ENCODE measurements around the gene NRP1.

Gene NRP1

GRCh38 chr10:33208166-33208565, 126.3 kb downstream of the NRP1 start:
- TF ChIP-seq CTCF (conservative IDR thresholded peaks at IDR 0.05; ENCODE audit: control insufficient read depth, insufficient read depth, low read depth, low read length): no peak

GRCh38 chr10:33204031-33204430, 130.4 kb downstream of the NRP1 start:
- no peak overlapping the region for H3K4me3 ChIP-seq (ENCODE audit: control insufficient read depth, low read depth, low read length)
- no peak for TF ChIP-seq CTCF (conservative IDR thresholded peaks at IDR 0.05; ENCODE audit: control insufficient read depth, insufficient read depth, low read depth, low read length)
- DNase-seq (ENCODE audit: low read depth): no peak

More at GRCh38 chr10:33208166-33208565, 126.3 kb downstream of the NRP1 start:
- no peak for DNase-seq (ENCODE audit: low read depth)
- H3K4me3 ChIP-seq (ENCODE audit: control insufficient read depth, low read depth, low read length): no peak overlapping the region

GRCh38 chr10:33201971-33202370, 132.5 kb downstream of the NRP1 start:
- H3K4me3 ChIP-seq (ENCODE audit: control insufficient read depth, low read depth, low read length): no peak overlapping the region

GRCh38 chr10:33201056-33201780, 133.2 kb downstream of the NRP1 start:
- no peak for TF ChIP-seq CTCF (conservative IDR thresholded peaks at IDR 0.05; ENCODE audit: control insufficient read depth, insufficient read depth, low read depth, low read length)
- DNase-seq (ENCODE audit: low read depth): no peak
- no peak overlapping the region for H3K4me3 ChIP-seq (ENCODE audit: control insufficient read depth, low read depth, low read length)

More at GRCh38 chr10:33201971-33202370, 132.5 kb downstream of the NRP1 start:
- TF ChIP-seq CTCF (conservative IDR thresholded peaks at IDR 0.05; ENCODE audit: control insufficient read depth, insufficient read depth, low read depth, low read length): no peak
- DNase-seq (ENCODE audit: low read depth): no peak

GRCh38 chr10:33199731-33200232, 134.7 kb downstream of the NRP1 start:
- no peak for TF ChIP-seq CTCF (conservative IDR thresholded peaks at IDR 0.05; ENCODE audit: control insufficient read depth, insufficient read depth, low read depth, low read length)
- peak; percentile 36 for DNase-seq (ENCODE audit: low read depth)
- H3K4me3 ChIP-seq (ENCODE audit: control insufficient read depth, low read depth, low read length): no peak overlapping the region

- no peak for TF ChIP-seq CTCF (conservative IDR thresholded peaks at IDR 0.05; ENCODE audit: control insufficient read depth, insufficient read depth, low read depth, low read length)
- DNase-seq (ENCODE audit: low read depth): no peak
- no peak overlapping the region for H3K4me3 ChIP-seq (ENCODE audit: control insufficient read depth, low read depth, low read length)
Observed at GRCh38 chr10:33198610-33199009, 135.9 kb downstream of the NRP1 start.

All from fibroblast of mammary gland (primary cell).